ENCODE data around the gene ATP6AP1.
A peak's percentile ranks its signal among the peaks of the same experiment; 100 is the strongest.

Gene ATP6AP1

GRCh38 chrX:154408659-154409221 is 19.7 kb upstream of the ATP6AP1 start:
- Histone ChIP-seq H3K79me2 (ENCODE audit: low read length) (peaks cover 21% of the 10 kb centered on the region), H3K9ac (ENCODE audit: low read length) (no peak overlapping the region), H3K9me3 (ENCODE audit: insufficient read depth, low read length) (no peaks in the 10 kb centered on the region), H3K27me3 (ENCODE audit: low read depth, low read length) (no peaks in the 10 kb centered on the region), H3K36me3 (replicated peaks; ENCODE audit: low read depth, low read length) (peaks cover 4% of the 10 kb centered on the region), H4K20me1 (ENCODE audit: insufficient read depth, low read length) (no peaks in the 10 kb centered on the region), H2AFZ (ENCODE audit: low read depth, low read length) (no peak overlapping the region), H3K4me2 (ENCODE audit: low read length) (no peak overlapping the region), H3K4me1 (ENCODE audit: low read length) (peaks cover 9% of the 10 kb centered on the region), H3K4me3 (ENCODE audit: low read length) (no peak overlapping the region), H3K27ac (ENCODE audit: low read length) (no peak overlapping the region)
- TF ChIP-seq EZH2phosphoT487 (IDR thresholded peaks at IDR 0.05; ENCODE audit: low read depth) (no peak), CTCF (IDR thresholded peaks at IDR 0.05; ENCODE audit: low read depth, low read length) (no peak)

DNA sequence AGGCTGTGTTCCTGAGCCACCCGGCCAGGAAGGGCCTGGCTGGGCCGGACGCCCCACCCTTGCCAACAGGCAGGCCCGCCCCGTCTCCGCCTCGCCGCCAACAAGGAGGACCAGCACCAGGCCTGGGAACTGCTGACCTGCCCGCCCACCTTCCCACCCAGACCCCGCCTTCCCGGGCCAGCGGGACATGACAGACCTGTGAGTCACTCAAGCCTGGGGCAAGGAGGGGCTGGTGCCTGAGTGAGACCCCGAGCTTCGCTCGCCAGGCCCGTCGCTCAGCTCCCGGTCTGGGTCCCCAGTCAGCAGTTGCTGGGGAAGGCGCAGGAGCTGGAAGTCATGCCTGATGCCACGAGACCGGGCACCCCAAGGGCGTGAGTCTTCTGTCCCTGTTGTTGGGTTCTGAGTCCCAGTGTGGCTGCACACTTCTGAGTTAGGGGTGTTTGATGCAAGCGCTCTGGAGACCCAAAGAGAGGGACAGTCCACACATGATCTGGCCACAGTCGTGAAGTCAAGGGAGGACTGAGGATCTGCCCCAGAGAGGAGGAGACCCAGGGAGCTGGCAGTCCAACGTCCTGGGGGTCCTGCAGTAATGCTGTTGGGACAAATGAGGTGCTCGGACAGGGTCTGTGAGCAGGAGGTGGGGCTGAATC is 19.1 kb upstream of the ATP6AP1 start, which contains the start of gene DNASE1L1:
TSS of gene DNASE1L1 (minus strand) at position 33 of the 650 bp plus-strand sequence. CDS start 3,686 bp downstream, outside the sequence.
- no peak within 1 kb of the TSS for H3K4me3 ChIP-seq (ENCODE audit: low read length)
- H3K36me3 ChIP-seq (replicated peaks; ENCODE audit: low read depth, low read length) = peaks cover 6% of the 10 kb centered on the region
- H3K9ac ChIP-seq (ENCODE audit: low read length) = no peak within 1 kb of the TSS
- TF ChIP-seq CTCF (IDR thresholded peaks at IDR 0.05; ENCODE audit: low read depth, low read length) (no peak), EZH2phosphoT487 (IDR thresholded peaks at IDR 0.05; ENCODE audit: low read depth) (no peak)
- no peaks in the 10 kb centered on the region for H4K20me1 ChIP-seq (ENCODE audit: insufficient read depth, low read length)
- peaks cover 9% of the 10 kb centered on the region for H3K4me1 ChIP-seq (ENCODE audit: low read length)
- H3K27ac ChIP-seq (ENCODE audit: low read length) = no peak within 1 kb of the TSS
- no peaks in the 10 kb centered on the region for H3K9me3 ChIP-seq (ENCODE audit: insufficient read depth, low read length)
- no peaks in the 10 kb centered on the region for H3K27me3 ChIP-seq (ENCODE audit: low read depth, low read length)
- peaks cover 21% of the 10 kb centered on the region for H3K79me2 ChIP-seq (ENCODE audit: low read length)
- no peak within 1 kb of the TSS for H3K4me2 ChIP-seq (ENCODE audit: low read length)
- no peak within 1 kb of the TSS for H2AFZ ChIP-seq (ENCODE audit: low read depth, low read length)

- Histone ChIP-seq H3K9me3 (ENCODE audit: insufficient read depth, low read length) (no peaks in the 10 kb centered on the region), H2AFZ (ENCODE audit: low read depth, low read length) (peak overlapping the region; percentile 6; the same call in 1 of the 2 replicates), H3K27me3 (ENCODE audit: low read depth, low read length) (no peaks in the 10 kb centered on the region), H3K27ac (ENCODE audit: low read length) (peak overlapping the region; percentile 73), H3K4me3 (ENCODE audit: low read length) (peak overlapping the region; percentile 91), H3K4me2 (ENCODE audit: low read length) (peak overlapping the region; percentile 94), H4K20me1 (ENCODE audit: insufficient read depth, low read length) (no peaks in the 10 kb centered on the region), H3K36me3 (replicated peaks; ENCODE audit: low read depth, low read length) (peaks cover 6% of the 10 kb centered on the region), H3K9ac (ENCODE audit: low read length) (peak overlapping the region; percentile 95), H3K4me1 (ENCODE audit: low read length) (peaks cover 9% of the 10 kb centered on the region), H3K79me2 (ENCODE audit: low read length) (peaks cover 21% of the 10 kb centered on the region)
- no peak for TF ChIP-seq EZH2phosphoT487 (IDR thresholded peaks at IDR 0.05; ENCODE audit: low read depth)
- no peak for TF ChIP-seq CTCF (IDR thresholded peaks at IDR 0.05; ENCODE audit: low read depth, low read length)
These were observed 16.5 kb upstream of the ATP6AP1 start for GRCh38 chrX:154411981-154412340.

DNA sequence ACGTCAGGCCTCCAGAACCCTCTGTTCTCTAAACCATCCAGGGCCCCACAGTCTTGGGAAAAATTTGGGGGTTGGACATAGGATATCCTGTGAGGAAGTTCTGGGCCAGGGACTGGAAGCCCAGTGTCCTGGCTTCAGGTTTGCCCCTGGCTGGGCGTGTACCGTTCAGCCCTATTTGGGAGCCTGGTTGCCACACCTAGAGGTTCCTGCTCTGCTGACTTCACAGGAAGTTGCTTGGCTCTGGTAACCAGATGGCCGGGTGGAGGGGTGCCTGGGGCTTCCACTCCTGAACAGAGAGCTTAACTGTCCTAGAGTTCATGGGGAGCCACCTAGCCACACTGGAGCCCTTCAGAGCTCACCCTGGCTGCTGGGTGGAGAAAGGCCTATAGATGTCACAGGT is 16.0 kb upstream of the ATP6AP1 start:
- H4K20me1 ChIP-seq (ENCODE audit: insufficient read depth, low read length) = no peaks in the 10 kb centered on the region
- H2AFZ ChIP-seq (ENCODE audit: low read depth, low read length) = no peak overlapping the region
- no peaks in the 10 kb centered on the region for H3K9me3 ChIP-seq (ENCODE audit: insufficient read depth, low read length)
- peak overlapping the region; percentile 91 for H3K4me3 ChIP-seq (ENCODE audit: low read length)
- TF ChIP-seq EZH2phosphoT487 (IDR thresholded peaks at IDR 0.05; ENCODE audit: low read depth) = no peak
- TF ChIP-seq CTCF (IDR thresholded peaks at IDR 0.05; ENCODE audit: low read depth, low read length) = no peak
- H3K4me1 ChIP-seq (ENCODE audit: low read length) = peaks cover 9% of the 10 kb centered on the region
- peak overlapping the region; percentile 73 for H3K27ac ChIP-seq (ENCODE audit: low read length)
- peaks cover 21% of the 10 kb centered on the region for H3K79me2 ChIP-seq (ENCODE audit: low read length)
- H3K36me3 ChIP-seq (replicated peaks; ENCODE audit: low read depth, low read length) = peaks cover 6% of the 10 kb centered on the region
- peak overlapping the region; percentile 95 for H3K9ac ChIP-seq (ENCODE audit: low read length)
- no peaks in the 10 kb centered on the region for H3K27me3 ChIP-seq (ENCODE audit: low read depth, low read length)
- H3K4me2 ChIP-seq (ENCODE audit: low read length) = peak overlapping the region; percentile 94
